OCI-LY7 (cell line): ENCODE measurements around the gene MS4A14. TPM values are rescaled to one million over a fixed set of nuclear protein-coding genes. Genes with fewer than 3 reads are reported as not detected.

Source experiments
- BruUV-seq: library from RNA; stranded (reverse); fragments of 400-500 nt; replicated peaks from 2 replicates; lab custom pipeline; 2021; lab: Mats Ljungman, UMichigan
- CTCF ChIA-PET: fragments of 300-600 bp; sonication (Branson Sonifier 250); formaldehyde crosslinking; loops from one replicate; lab custom pipeline; 2022; ENCODE audit warnings: antibody characterized with exemption; ENCODE audit not compliant: unreplicated experiment; lab: Charles Lee
- POLR2A ChIA-PET: fragments of 300-600 bp; sonication (Branson Sonifier 250); formaldehyde crosslinking; loops from one replicate; lab custom pipeline; 2022; ENCODE audit warnings: antibody characterized with exemption; lab: Charles Lee
- DNase-seq: peaks from one replicate; pipeline ENCODE4 v3.0.0-alpha.2; 2015; ENCODE audit warnings: low spot score
- H2AFZ ChIP-seq: fragments of 200-600 bp; sonication (generic), shearing (Covaris generic); 2 replicates; pipeline ENCODE4 v1.6.1; 2014; ENCODE audit warnings: mild to moderate bottlenecking, antibody characterized with exemption, low read length, moderate library complexity
- H3K27ac ChIP-seq: fragments of 200-600 bp; sonication (generic); 2 replicates; pipeline ENCODE4 v1.5.1; 2014; ENCODE audit warnings: mixed run types, low read depth, mild to moderate bottlenecking, moderate library complexity, low read length, inconsistent platforms; ENCODE audit not compliant: poor library complexity, severe bottlenecking
- H3K36me3 ChIP-seq: fragments of 200-600 bp; sonication (generic); 2 replicates; pipeline ENCODE4 v1.6.1; 2014; ENCODE audit warnings: mild to moderate bottlenecking, antibody characterized with exemption, low read length, moderate library complexity, mixed read lengths; ENCODE audit not compliant: insufficient read depth
- H3K4me1 ChIP-seq: fragments of 200-600 bp; sonication (generic); 2 replicates; pipeline ENCODE4 v1.5.1; 2014; ENCODE audit warnings: mild to moderate bottlenecking, low read length; ENCODE audit not compliant: insufficient read depth, poor library complexity, severe bottlenecking
- H3K4me2 ChIP-seq: fragments of 200-600 bp; sonication (generic); 2 replicates; pipeline ENCODE4 v1.6.1; 2014; ENCODE audit warnings: mild to moderate bottlenecking, low read length
- H3K4me3 ChIP-seq: fragments of 200-600 bp; sonication (generic); 2 replicates; pipeline ENCODE4 v1.5.1; 2014; ENCODE audit warnings: mild to moderate bottlenecking, low read depth, low read length; ENCODE audit not compliant: poor library complexity, severe bottlenecking
- H3K79me2 ChIP-seq: fragments of 200-600 bp; sonication (generic); 2 replicates; pipeline ENCODE4 v1.6.1; 2016; ENCODE audit warnings: low read depth, mild to moderate bottlenecking, low read length, moderate library complexity, mixed read lengths; ENCODE audit not compliant: insufficient read depth
- H3K9me2 ChIP-seq: fragments of 200-600 bp; sonication (generic); 2 replicates; pipeline ENCODE4 v1.6.1; 2016; ENCODE audit warnings: mild to moderate bottlenecking, low read length, mixed read lengths; ENCODE audit not compliant: insufficient read depth
- H3K9me3 ChIP-seq: fragments of 200-600 bp; sonication (generic); 2 replicates; pipeline ENCODE4 v1.6.1; 2014; ENCODE audit warnings: mild to moderate bottlenecking, mixed run types, low read length, mixed read lengths
- H4K20me1 ChIP-seq: fragments of 200-600 bp; sonication (generic); 2 replicates; pipeline ENCODE4 v1.6.1; 2014; ENCODE audit warnings: mild to moderate bottlenecking, antibody characterized with exemption, low read length, moderate library complexity, mixed read lengths; ENCODE audit not compliant: insufficient read depth
- CTCF ChIP-seq: fragments of 200-600 bp; sonication (generic); conservative IDR thresholded peaks from 2 replicates; pipeline ENCODE4 v1.5.1; 2014; ENCODE audit warnings: mild to moderate bottlenecking, antibody characterized with exemption, low read length, moderate library complexity, mixed read lengths
- EZH2phosphoT487 ChIP-seq: fragments of 200-600 bp; sonication (generic); IDR thresholded peaks from 2 replicates; pipeline ENCODE4 v1.6.1; 2018; ENCODE audit warnings: low read depth, borderline replicate concordance, mild to moderate bottlenecking, mixed run types, antibody characterized with exemption, low read length, moderate library complexity, mixed read lengths
- intact Hi-C: fragments of 100-400 bp; cut with micrococcal nuclease; formaldehyde crosslinking; loops from one replicate; pipeline ENCODE4 v1.10.0; 2022; ENCODE audit not compliant: unreplicated experiment
- total RNA-seq, 2 experiments: library from RNA; depleted of rRNA in 1 of 2; stranded (reverse); fragments of >200 nt in 1 of 2; shearing (Covaris generic) in 1 of 2; gene quantifications; 2 replicates each; pipeline ENCODE4 v1.2.3, GENCODE V29; 2014 to 2022

Gene MS4A14
- total RNA-seq, 2 experiments from 2014 or later = not detected

- intact Hi-C loops = loop anchor here (1.0 kb wide), 1 partner anchor 87 kb away; the partner anchor contains the start of gene MS4A1
- BruUV-seq = no TSS peak
- no peaks in the 10 kb centered on the region; the same call in 1 of the 2 replicates for H3K36me3 ChIP-seq
- ChIA-PET CTCF (interaction anchor here (1.1 kb wide), 1 partner anchor 88 kb away, joined by 3 read pairs; the partner anchor contains the start of gene MS4A1), POLR2A (interaction anchor here (0.7 to 3.5 kb wide), 7 partner anchors 10 to 114 kb away, joined by 3 to 30 read pairs (median 3); partner anchors contain the start of genes MS4A1 and MS4A7)
- H3K79me2 ChIP-seq = no peaks in the 10 kb centered on the region
- H3K27ac ChIP-seq = no peak overlapping the region
- no peak for DNase-seq
- peak overlapping the region; percentile 64; the same call in 1 of the 2 replicates for H2AFZ ChIP-seq
- no peak overlapping the region for H3K4me3 ChIP-seq
- H3K9me3 ChIP-seq = no peaks in the 10 kb centered on the region; the same call in 1 of the 2 replicates
- peaks cover 51% of the 10 kb centered on the region for H3K4me1 ChIP-seq
- no peaks in the 10 kb centered on the region for H4K20me1 ChIP-seq
- no peak for TF ChIP-seq CTCF
- TF ChIP-seq EZH2phosphoT487 = no peak
- H3K4me2 ChIP-seq = no peak overlapping the region
- H3K9me2 ChIP-seq = no peaks in the 10 kb centered on the region
Measured at GRCh38 chr11:60367896-60368295, 28.4 kb upstream of the MS4A14 start.

GRCh38 chr11:60370252-60370810, 25.9 kb upstream of the MS4A14 start:
- no peak overlapping the region for H3K27ac ChIP-seq
- POLR2A ChIA-PET = interaction anchor here (0.9 to 2.6 kb wide), 6 partner anchors 19 to 113 kb away, joined by 3 to 12 read pairs (median 4); no protein-coding TSS in a partner anchor
- intact Hi-C loops = no loop called here
- no peak for TF ChIP-seq EZH2phosphoT487
- no peak for TF ChIP-seq CTCF
- no peaks in the 10 kb centered on the region; the same call in 1 of the 2 replicates for H3K9me3 ChIP-seq
- BruUV-seq = no TSS peak
- no peaks in the 10 kb centered on the region for H3K9me2 ChIP-seq
- H3K4me1 ChIP-seq = peaks cover 28% of the 10 kb centered on the region
- no peaks in the 10 kb centered on the region; the same call in 1 of the 2 replicates for H3K36me3 ChIP-seq
- H3K79me2 ChIP-seq = no peaks in the 10 kb centered on the region
- no peak overlapping the region for H3K4me2 ChIP-seq
- no peak overlapping the region for H3K4me3 ChIP-seq
- no peaks in the 10 kb centered on the region for H4K20me1 ChIP-seq
- H2AFZ ChIP-seq = no peak overlapping the region
- CTCF ChIA-PET = no interaction called here
- DNase-seq = no peak

- Histone ChIP-seq H3K4me1 (peaks cover 23% of the 10 kb centered on the region), H3K4me3 (no peak overlapping the region), H3K9me2 (no peaks in the 10 kb centered on the region), H4K20me1 (no peaks in the 10 kb centered on the region), H2AFZ (no peak overlapping the region), H3K36me3 (no peaks in the 10 kb centered on the region; the same call in 1 of the 2 replicates), H3K79me2 (no peaks in the 10 kb centered on the region), H3K4me2 (no peak overlapping the region), H3K9me3 (no peaks in the 10 kb centered on the region; the same call in 1 of the 2 replicates), H3K27ac (no peak overlapping the region)
- no TSS peak for BruUV-seq
- CTCF ChIA-PET = no interaction called here
- no peak for DNase-seq
- intact Hi-C loops = no loop called here
- POLR2A ChIA-PET = interaction anchor here (0.6 to 2.6 kb wide), 7 partner anchors 20 to 1802 kb away, joined by 3 to 12 read pairs (median 4); no protein-coding TSS in a partner anchor
- TF ChIP-seq EZH2phosphoT487 (no peak), CTCF (no peak)
Measured at GRCh38 chr11:60370811-60371298, 25.4 kb upstream of the MS4A14 start.
